ENCODE measurements around the gene ZNF783. TPM values are rescaled to one million over a fixed set of nuclear protein-coding genes. Genes with fewer than 3 reads are reported as not detected.

The ZNF783 gene
- polyA plus RNA-seq, 1 experiment = 6.9 TPM

GRCh38 chr7:149300620-149301285 is 38.8 kb downstream of the ZNF783 start:
- POLR2A ChIA-PET = no interaction called here
- CTCF ChIA-PET = interaction anchor here (1.1 kb wide), 1 partner anchor 10 kb away, joined by 3 read pairs; no protein-coding TSS in a partner anchor

GRCh38 chr7:149302222-149302621 is 40.2 kb downstream of the ZNF783 start:
- no peaks in the 10 kb centered on the region for H3K36me3 ChIP-seq (ENCODE audit: control insufficient read depth, insufficient read depth, low read length)
- no peak overlapping the region for H3K4me3 ChIP-seq (ENCODE audit: low read depth, low read length)
- no peak for DNase-seq (ENCODE audit: low read depth)
- POLR2A ChIA-PET = interaction anchor here (0.6 kb wide), 1 partner anchor 134 kb away, joined by 3 read pairs; no protein-coding TSS in a partner anchor
- peaks cover 4% of the 10 kb centered on the region for H3K27me3 ChIP-seq (ENCODE audit: control insufficient read depth, insufficient read depth, low read length)
- TF ChIP-seq CTCF (IDR thresholded peaks at IDR 0.05; ENCODE audit: insufficient read depth, low read depth, low read length) = no peak
- CTCF ChIA-PET = no interaction called here

More at GRCh38 chr7:149300620-149301285, 38.8 kb downstream of the ZNF783 start:
- no peak for TF ChIP-seq CTCF (IDR thresholded peaks at IDR 0.05; ENCODE audit: insufficient read depth, low read depth, low read length)
- Histone ChIP-seq H3K36me3 (ENCODE audit: control insufficient read depth, insufficient read depth, low read length) (no peaks in the 10 kb centered on the region; the same call in 1 of the 2 replicates), H3K27me3 (ENCODE audit: control insufficient read depth, insufficient read depth, low read length) (peaks cover 2% of the 10 kb centered on the region; the same call in 1 of the 2 replicates), H3K4me3 (ENCODE audit: low read depth, low read length) (no peak overlapping the region)
- no peak for DNase-seq (ENCODE audit: low read depth)

- DNase-seq (ENCODE audit: low read depth) = no peak
- no peak overlapping the region for H3K4me3 ChIP-seq (ENCODE audit: low read depth, low read length)
- CTCF ChIA-PET = no interaction called here
- POLR2A ChIA-PET = no interaction called here
- peaks cover 4% of the 10 kb centered on the region for H3K27me3 ChIP-seq (ENCODE audit: control insufficient read depth, insufficient read depth, low read length)
- H3K36me3 ChIP-seq (ENCODE audit: control insufficient read depth, insufficient read depth, low read length) = no peaks in the 10 kb centered on the region
- TF ChIP-seq CTCF (IDR thresholded peaks at IDR 0.05; ENCODE audit: insufficient read depth, low read depth, low read length) = no peak
Measured at GRCh38 chr7:149302865-149303264, 40.9 kb downstream of the ZNF783 start.

- H3K27me3 ChIP-seq (ENCODE audit: control insufficient read depth, insufficient read depth, low read length) = peaks cover 4% of the 10 kb centered on the region
- DNase-seq (ENCODE audit: low read depth) = no peak
- H3K36me3 ChIP-seq (ENCODE audit: control insufficient read depth, insufficient read depth, low read length) = no peaks in the 10 kb centered on the region
- H3K4me3 ChIP-seq (ENCODE audit: low read depth, low read length) = no peak overlapping the region
- no peak for TF ChIP-seq CTCF (IDR thresholded peaks at IDR 0.05; ENCODE audit: insufficient read depth, low read depth, low read length)
- POLR2A ChIA-PET = no interaction called here
- CTCF ChIA-PET = no interaction called here
Measured at GRCh38 chr7:149304006-149304405, 42.0 kb downstream of the ZNF783 start.

GRCh38 chr7:149306854-149307253 is 44.9 kb downstream of the ZNF783 start:
- no peak for DNase-seq (ENCODE audit: low read depth)
- ChIA-PET CTCF (no interaction called here), POLR2A (no interaction called here)
- Histone ChIP-seq H3K27me3 (ENCODE audit: control insufficient read depth, insufficient read depth, low read length) (peaks cover 4% of the 10 kb centered on the region), H3K36me3 (ENCODE audit: control insufficient read depth, insufficient read depth, low read length) (no peaks in the 10 kb centered on the region), H3K4me3 (ENCODE audit: low read depth, low read length) (no peak overlapping the region)
- no peak for TF ChIP-seq CTCF (IDR thresholded peaks at IDR 0.05; ENCODE audit: insufficient read depth, low read depth, low read length)

Measured in BJ (cell line).